Ascending aorta (tissue), 2 donors: ENCODE measurements around the gene TEF. TPM values are rescaled to one million over a fixed set of nuclear protein-coding genes. Genes with fewer than 3 reads are reported as not detected.

ENCODE experiments used
- DNase-seq, 2 donors: peaks; one replicate each; pipeline ENCODE4 v3.0.0-alpha.2; 2019; ENCODE audit warnings: low spot score in 2 of 2
- H3K27ac ChIP-seq, 2 donors: fragments of 200-600 bp; sonication (generic); one replicate each; pipeline ENCODE4 v1.5.1; 2016 to 2017; ENCODE audit warnings: mild to moderate bottlenecking in 1 of 2
- H3K27me3 ChIP-seq: fragments of 200-600 bp; sonication (generic); one replicate; pipeline ENCODE4 v1.5.1; 2017
- H3K36me3 ChIP-seq, 2 donors: fragments of 200-600 bp; sonication (generic); one replicate each; pipeline ENCODE4 v1.5.1; 2016
- H3K4me1 ChIP-seq, 2 donors: fragments of 200-600 bp; sonication (generic); one replicate each; pipeline ENCODE4 v1.5.1; 2016 to 2017; ENCODE audit warnings: mild to moderate bottlenecking in 1 of 2
- H3K4me3 ChIP-seq, 2 donors: fragments of 200-600 bp; sonication (generic); one replicate each; pipeline ENCODE4 v1.5.1; 2016 to 2017; ENCODE audit warnings: mild to moderate bottlenecking in 1 of 2
- H3K9me3 ChIP-seq, 2 donors: fragments of 200-600 bp; sonication (generic); one replicate each; pipeline ENCODE4 v1.5.1; 2016
- CTCF ChIP-seq, 3 experiments: fragments of 200-600 bp in 2 of 3; fragments of 450-650 bp in 1 of 3; sonication (generic) in 2 of 3; IDR thresholded peaks; one replicate each; pipeline ENCODE4 v1.5.1; 2016 to 2019; ENCODE audit warnings: antibody characterized with exemption in 3 of 3, mild to moderate bottlenecking in 1 of 3, moderate library complexity in 1 of 3
- intact Hi-C: fragments of 100-400 bp; cut with DNase I; formaldehyde crosslinking; loops from one replicate; pipeline ENCODE4 v1.15.1; 2023
- total RNA-seq: library from RNA; depleted of rRNA; stranded (reverse); fragments of >200 nt; gene quantifications from one replicate; pipeline ENCODE4 v1.1.0, GENCODE V29; 2016

Gene TEF
- 20.2 TPM for total RNA-seq

GRCh38 chr22:41381329-41382097, at the start of gene TEF:
Gene TEF (plus strand): TSS chr22:41381942. CDS start chr22:41382045, 103 bp downstream.
- intact Hi-C loops: loop anchor here (1.0 to 5.0 kb wide), 6 partner anchors 14 to 429 kb away; partner anchors contain the start of genes L3MBTL2, PHF5A, RANGAP1 and RBX1
- H3K9me3 ChIP-seq: no peaks in the 10 kb centered on the region
- peaks cover 0 to 9% of the 10 kb centered on the region in 2 donors for H3K36me3 ChIP-seq
- DNase-seq: peak; percentile 97 to 99
- no peak for TF ChIP-seq CTCF (IDR thresholded peaks at IDR 0.05)
- peak within 1 kb of the TSS; percentile 93 to 96 for H3K27ac ChIP-seq
- H3K4me1 ChIP-seq: peaks cover 3 to 19% of the 10 kb centered on the region in 2 donors
- no peaks in the 10 kb centered on the region for H3K27me3 ChIP-seq
- H3K4me3 ChIP-seq: peak within 1 kb of the TSS; percentile 79 to 87

GRCh38 chr22:41332217-41332939, 49.4 kb upstream of the TEF start:
- no peak for TF ChIP-seq CTCF (IDR thresholded peaks at IDR 0.05)
- Histone ChIP-seq H3K36me3 (peaks cover 67 to 70% of the 10 kb centered on the region in 2 donors), H3K27ac (no peak overlapping the region), H3K4me1 (no peaks in the 10 kb centered on the region), H3K9me3 (no peaks in the 10 kb centered on the region), H3K4me3 (no peak overlapping the region), H3K27me3 (no peaks in the 10 kb centered on the region)
- no peak for DNase-seq
- intact Hi-C loops: no loop called here

- H3K27ac ChIP-seq: no peak overlapping the region
- H3K4me3 ChIP-seq: no peak overlapping the region
- H3K27me3 ChIP-seq: no peaks in the 10 kb centered on the region
- intact Hi-C loops: no loop called here
- H3K9me3 ChIP-seq: no peaks in the 10 kb centered on the region
- peaks cover 58 to 61% of the 10 kb centered on the region in 2 donors for H3K36me3 ChIP-seq
- no peak for DNase-seq
- TF ChIP-seq CTCF (IDR thresholded peaks at IDR 0.05): no peak
- no peaks in the 10 kb centered on the region for H3K4me1 ChIP-seq
Observed at GRCh38 chr22:41333806-41334205, 47.9 kb upstream of the TEF start.

- Histone ChIP-seq H3K4me1 (no peaks in the 10 kb centered on the region), H3K9me3 (no peaks in the 10 kb centered on the region), H3K27me3 (no peaks in the 10 kb centered on the region), H3K36me3 (peaks cover 62 to 65% of the 10 kb centered on the region in 2 donors), H3K4me3 (no peak overlapping the region), H3K27ac (no peak overlapping the region)
- no peak for DNase-seq
- intact Hi-C loops: no loop called here
- no peak for TF ChIP-seq CTCF (IDR thresholded peaks at IDR 0.05)
Observed at GRCh38 chr22:41334215-41334614, 47.5 kb upstream of the TEF start.

GRCh38 chr22:41334951-41335635, 46.6 kb upstream of the TEF start:
- Histone ChIP-seq H3K27me3 (no peaks in the 10 kb centered on the region), H3K4me1 (no peaks in the 10 kb centered on the region), H3K36me3 (peaks cover 65% of the 10 kb centered on the region in 2 donors), H3K9me3 (no peaks in the 10 kb centered on the region), H3K27ac (no peak overlapping the region), H3K4me3 (no peak overlapping the region)
- TF ChIP-seq CTCF (IDR thresholded peaks at IDR 0.05): no peak
- intact Hi-C loops: no loop called here
- DNase-seq: no peak
